Transverse colon (tissue), 4 donors: ENCODE measurements around the gene TOMM6. TPM values are rescaled to one million over a fixed set of nuclear protein-coding genes. Genes with fewer than 3 reads are reported as not detected.
"Not testable (repeated sequence)": the region's sequence is repeated elsewhere in the genome, so short reads cannot be mapped to it uniquely, and the experiment has no call there.

ENCODE experiments used
- DNase-seq: peaks from one replicate; pipeline ENCODE4 v3.0.0-alpha.2; 2019
- H3K27ac ChIP-seq, 4 donors: fragments of 200-600 bp; sonication (generic); 2 replicates each; pipeline ENCODE4 v1.5.1; 2016 to 2018; ENCODE audit warnings: inconsistent platforms in 4 of 4
- H3K27me3 ChIP-seq: fragments of 200-600 bp; sonication (generic); 2 replicates; pipeline ENCODE4 v1.5.1; 2017; ENCODE audit warnings: inconsistent platforms
- H3K36me3 ChIP-seq, 4 donors: fragments of 200-600 bp; sonication (generic); 2 replicates each; pipeline ENCODE4 v1.5.1; 2017 to 2019; ENCODE audit warnings: inconsistent platforms in 4 of 4
- H3K4me1 ChIP-seq, 4 donors: fragments of 200-600 bp; sonication (generic); 2 replicates each; pipeline ENCODE4 v1.5.1; 2017 to 2020; ENCODE audit warnings: inconsistent platforms in 4 of 4
- H3K4me3 ChIP-seq, 4 donors: fragments of 200-600 bp; sonication (generic); 1 replicate in 1 of 4; 2 replicates in 3 of 4; pipeline versions ENCODE4 v1.5.1 to v1.6.1; 2017 to 2019; ENCODE audit warnings: inconsistent platforms in 4 of 4
- H3K9me3 ChIP-seq, 2 donors: fragments of 200-600 bp; sonication (generic); 2 replicates each; pipeline ENCODE4 v1.5.1; 2017 to 2019; ENCODE audit warnings: inconsistent platforms in 2 of 2
- EP300 ChIP-seq: sonication (generic); formaldehyde crosslinking; IDR thresholded peaks from one replicate; pipeline ENCODE4 v1.6.1; 2017; ENCODE audit warnings: antibody characterized with exemption, low read depth
- POLR2A ChIP-seq: fragments of 450-650 bp; IDR thresholded peaks from one replicate; pipeline ENCODE4 v1.6.1; 2016; ENCODE audit warnings: antibody characterized with exemption, mild to moderate bottlenecking, moderate library complexity
- POLR2AphosphoS5 ChIP-seq, 3 donors: sonication (generic); formaldehyde crosslinking; IDR thresholded peaks; one replicate each; pipeline ENCODE4 v1.6.1; 2016; ENCODE audit warnings: antibody characterized with exemption in 3 of 3
- WGBS, 2 donors: methylation state at CpG; one replicate each; pipeline ENCODE4 v1.1.5; 2018; ENCODE audit warnings: low coverage in 1 of 2; 5-methylcytosine and 5-hydroxymethylcytosine counted together
- in situ Hi-C, 4 donors: fragments of 200-750 bp; cut with MboI; loops; one replicate each; pipeline versions ENCODE4 v1.15.0 to v1.15.1; 2017; ENCODE audit warnings: low sequenced_read_pairs in 3 of 4, low pct_ligation_motif_present in 1 of 4, low pct_unique_long_range_greater_than_20kb in 1 of 4
- intact Hi-C: fragments of 100-400 bp; cut with DNase I; formaldehyde crosslinking; loops from one replicate; pipeline ENCODE4 v1.15.1; 2023; ENCODE audit warnings: low total_unique reads
- total RNA-seq, 4 donors: library from RNA; depleted of rRNA; stranded (reverse); fragments of >200 nt; gene quantifications; one replicate each; pipeline ENCODE4 v1.1.0, GENCODE V29; 2016
- TF ChIP-seq, protein P1 (sequence below), 5 experiments: fragments of 200-600 bp in 3 of 5; fragments of 450-650 bp in 2 of 5; sonication (generic) in 3 of 5; IDR thresholded peaks; 1 replicate in 2 of 5; 2 replicates in 3 of 5; pipeline ENCODE4 v1.5.1; 2016 to 2017; ENCODE audit warnings: antibody characterized with exemption in 5 of 5, inconsistent platforms in 3 of 5, mild to moderate bottlenecking in 2 of 5, moderate library complexity in 1 of 5

Gene TOMM6
- total RNA-seq, 4 donors from 2014 or later: 24.1 to 93.1 (median 85.6) TPM

DNA sequence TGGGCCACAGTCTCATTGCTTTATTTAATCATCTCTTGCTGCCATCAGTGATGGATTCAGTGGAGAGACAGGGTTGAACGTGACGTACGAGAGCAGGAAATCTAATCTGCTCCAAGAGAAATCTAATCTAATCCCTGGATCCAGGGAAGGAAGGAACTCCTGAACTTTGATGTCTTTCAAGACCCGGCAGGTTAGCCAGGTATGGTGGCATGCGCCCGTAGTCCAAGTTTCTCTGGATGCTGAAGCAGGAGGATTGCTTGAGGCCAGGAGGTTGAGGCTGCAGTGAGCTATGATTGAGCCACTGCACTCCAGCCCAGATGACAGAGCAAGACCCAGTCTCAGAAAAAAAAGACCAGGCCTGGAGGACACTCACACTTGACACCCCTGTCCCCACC lies 28.9 kb upstream of the TOMM6 start:
- intact Hi-C loops (no loop called here), in situ Hi-C loops (no loop called here)
- H3K27ac ChIP-seq: no peak overlapping the region
- no peaks in the 10 kb centered on the region for H3K27me3 ChIP-seq
- H3K36me3 ChIP-seq: no peaks in the 10 kb centered on the region
- TF ChIP-seq POLR2AphosphoS5 (IDR thresholded peaks at IDR 0.05) (no peak), EP300 (no peak), POLR2A (no peak)
- TF ChIP-seq, protein P1, sequence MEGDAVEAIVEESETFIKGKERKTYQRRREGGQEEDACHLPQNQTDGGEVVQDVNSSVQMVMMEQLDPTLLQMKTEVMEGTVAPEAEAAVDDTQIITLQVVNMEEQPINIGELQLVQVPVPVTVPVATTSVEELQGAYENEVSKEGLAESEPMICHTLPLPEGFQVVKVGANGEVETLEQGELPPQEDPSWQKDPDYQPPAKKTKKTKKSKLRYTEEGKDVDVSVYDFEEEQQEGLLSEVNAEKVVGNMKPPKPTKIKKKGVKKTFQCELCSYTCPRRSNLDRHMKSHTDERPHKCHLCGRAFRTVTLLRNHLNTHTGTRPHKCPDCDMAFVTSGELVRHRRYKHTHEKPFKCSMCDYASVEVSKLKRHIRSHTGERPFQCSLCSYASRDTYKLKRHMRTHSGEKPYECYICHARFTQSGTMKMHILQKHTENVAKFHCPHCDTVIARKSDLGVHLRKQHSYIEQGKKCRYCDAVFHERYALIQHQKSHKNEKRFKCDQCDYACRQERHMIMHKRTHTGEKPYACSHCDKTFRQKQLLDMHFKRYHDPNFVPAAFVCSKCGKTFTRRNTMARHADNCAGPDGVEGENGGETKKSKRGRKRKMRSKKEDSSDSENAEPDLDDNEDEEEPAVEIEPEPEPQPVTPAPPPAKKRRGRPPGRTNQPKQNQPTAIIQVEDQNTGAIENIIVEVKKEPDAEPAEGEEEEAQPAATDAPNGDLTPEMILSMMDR (IDR thresholded peaks at IDR 0.05): no peak
- no peak overlapping the region for H3K4me3 ChIP-seq
- no peak for DNase-seq
- H3K9me3 ChIP-seq: no peaks in the 10 kb centered on the region
- no peaks in the 10 kb centered on the region for H3K4me1 ChIP-seq
- WGBS, 2 donors: 88% methylated on average over 6 of the region's 6 CpGs; no CpG with 5 or more reads in 1 of the 2 donors

DNA sequence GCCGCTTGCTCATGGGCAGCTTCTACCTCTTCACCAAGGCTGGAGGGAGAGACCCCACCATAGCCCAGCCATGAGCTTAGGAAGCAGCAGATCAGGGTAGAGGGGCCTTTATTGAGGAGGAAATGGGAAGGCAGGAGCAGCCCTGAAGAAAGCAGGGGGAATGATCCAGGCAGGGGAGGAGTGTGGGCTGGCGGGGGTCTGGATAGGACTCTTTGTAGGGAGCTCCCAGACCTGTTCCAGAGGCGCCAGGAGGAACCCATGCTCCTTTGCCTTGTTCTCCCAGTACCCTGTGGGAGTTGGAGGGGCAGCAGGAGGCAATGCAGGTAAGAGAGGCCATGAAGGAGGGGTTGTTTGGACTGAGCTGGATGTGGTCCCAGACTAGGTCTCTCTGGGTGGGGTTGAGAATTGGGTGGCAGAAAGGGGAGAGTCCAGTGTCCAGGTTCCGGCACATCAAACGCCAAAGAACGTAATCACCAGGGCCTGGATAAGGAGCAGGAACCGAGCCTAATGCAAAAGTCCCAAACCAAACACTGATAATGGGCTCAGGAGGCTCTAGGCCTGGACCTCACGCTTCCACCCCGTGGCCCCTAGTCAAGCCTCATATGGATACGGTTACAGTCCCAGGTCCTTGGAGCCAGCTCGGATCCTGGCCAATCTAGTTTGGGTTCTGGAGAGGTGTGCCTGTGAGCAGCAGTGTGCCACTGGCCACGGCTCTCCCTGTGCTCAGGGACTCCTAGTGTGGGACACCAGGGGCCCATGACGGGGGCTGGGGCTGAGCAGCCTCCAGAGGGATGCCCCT lies 28.2 kb upstream of the TOMM6 start:
- no peak for DNase-seq

DNA sequence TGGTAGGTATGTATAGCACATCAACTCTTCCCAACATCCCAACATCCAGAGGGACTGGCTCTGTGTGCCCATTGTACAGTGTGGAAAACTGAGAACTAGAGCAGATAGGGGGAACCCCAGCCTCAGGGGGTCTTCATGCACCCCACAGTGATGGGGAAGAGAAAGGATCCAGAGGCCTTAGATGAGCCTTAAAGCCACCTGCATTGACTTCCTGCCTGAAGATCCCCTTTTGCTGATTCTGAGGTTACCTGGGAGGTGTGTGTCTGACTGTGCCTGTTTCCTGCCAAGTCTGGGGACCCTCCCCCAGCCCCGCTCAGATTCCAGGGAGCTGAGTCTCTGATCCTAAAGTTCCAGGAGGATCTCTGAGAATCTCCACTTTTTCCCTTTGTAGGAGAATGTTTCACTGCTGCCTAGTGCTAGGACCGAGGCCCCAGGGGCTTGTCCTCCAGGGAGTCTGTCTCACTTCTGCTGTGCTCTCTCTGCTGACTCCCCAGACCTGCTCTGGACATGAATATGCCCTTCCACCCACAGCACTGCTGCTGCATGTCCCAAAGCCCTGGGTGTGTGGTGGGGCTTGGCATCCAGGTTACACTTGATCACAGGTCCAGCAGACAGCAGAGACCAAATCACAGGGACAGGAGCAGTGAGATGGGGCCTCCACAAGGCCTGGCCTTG lies 27.5 kb upstream of the TOMM6 start:
- Histone ChIP-seq H3K4me3 (no peak overlapping the region), H3K27ac (no peak overlapping the region), H3K9me3 (no peaks in the 10 kb centered on the region), H3K36me3 (no peaks in the 10 kb centered on the region), H3K27me3 (no peaks in the 10 kb centered on the region), H3K4me1 (no peaks in the 10 kb centered on the region)
- no peak for DNase-seq
- in situ Hi-C loops (no loop called here), intact Hi-C loops (no loop called here)
- TF ChIP-seq POLR2AphosphoS5 (IDR thresholded peaks at IDR 0.05): no peak
- no peak for TF ChIP-seq POLR2A
- no peak for TF ChIP-seq EP300
- TF ChIP-seq, protein P1 (IDR thresholded peaks at IDR 0.05): no peak
- 88% methylated on average over 2 of the region's 2 CpGs; no CpG with 5 or more reads in 1 of the 2 donors for WGBS, 2 donors

More for the DNA sequence above, 28.2 kb upstream of the TOMM6 start:
- TF ChIP-seq POLR2A: no peak
- TF ChIP-seq, protein P1 (IDR thresholded peaks at IDR 0.05): no peak
- TF ChIP-seq EP300: no peak
- TF ChIP-seq POLR2AphosphoS5 (IDR thresholded peaks at IDR 0.05): no peak
- Histone ChIP-seq H3K9me3 (no peaks in the 10 kb centered on the region), H3K4me1 (no peaks in the 10 kb centered on the region), H3K27ac (no peak overlapping the region), H3K4me3 (no peak overlapping the region), H3K36me3 (no peaks in the 10 kb centered on the region), H3K27me3 (no peaks in the 10 kb centered on the region)
- 87% methylated on average over 11 of the region's 13 CpGs; no CpG with 5 or more reads in 1 of the 2 donors for WGBS, 2 donors
- in situ Hi-C loops (no loop called here), intact Hi-C loops (no loop called here)

DNA sequence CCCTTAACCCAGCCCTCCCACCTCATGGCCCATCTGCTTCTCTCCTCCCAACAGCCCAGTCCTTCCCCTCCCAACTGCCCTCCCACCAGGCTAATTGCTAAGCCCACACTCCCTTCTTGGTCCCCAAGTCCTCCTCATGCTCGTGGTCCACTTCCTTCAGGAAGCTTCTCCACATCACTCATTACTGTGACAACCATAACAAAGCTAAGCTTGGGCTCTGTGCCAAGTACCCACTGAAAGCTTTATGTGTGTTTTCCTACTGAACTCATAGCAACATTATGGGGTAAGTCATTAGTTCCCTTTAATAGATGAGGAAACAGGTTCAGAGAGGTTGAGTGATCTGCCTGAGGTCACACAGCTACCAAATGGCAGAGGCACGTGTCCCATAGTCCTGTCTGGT lies 24.0 kb upstream of the TOMM6 start:
- intact Hi-C loops: no loop called here
- no peaks in the 10 kb centered on the region for H3K27me3 ChIP-seq
- in situ Hi-C loops: no loop called here
- DNase-seq: no peak
- H3K27ac ChIP-seq: no peak overlapping the region
- no peak overlapping the region for H3K4me3 ChIP-seq
- WGBS, 2 donors: 36 to 50% methylated on average over 1 to 2 of the region's 2 CpGs
- H3K9me3 ChIP-seq: no peaks in the 10 kb centered on the region
- peaks cover 0 to 8% (median 0%) of the 10 kb centered on the region in 4 donors for H3K4me1 ChIP-seq
- H3K36me3 ChIP-seq: no peaks in the 10 kb centered on the region
- TF ChIP-seq, protein P1 (IDR thresholded peaks at IDR 0.05): no peak
- TF ChIP-seq POLR2A: no peak
- no peak for TF ChIP-seq EP300
- TF ChIP-seq POLR2AphosphoS5 (IDR thresholded peaks at IDR 0.05): no peak

DNA sequence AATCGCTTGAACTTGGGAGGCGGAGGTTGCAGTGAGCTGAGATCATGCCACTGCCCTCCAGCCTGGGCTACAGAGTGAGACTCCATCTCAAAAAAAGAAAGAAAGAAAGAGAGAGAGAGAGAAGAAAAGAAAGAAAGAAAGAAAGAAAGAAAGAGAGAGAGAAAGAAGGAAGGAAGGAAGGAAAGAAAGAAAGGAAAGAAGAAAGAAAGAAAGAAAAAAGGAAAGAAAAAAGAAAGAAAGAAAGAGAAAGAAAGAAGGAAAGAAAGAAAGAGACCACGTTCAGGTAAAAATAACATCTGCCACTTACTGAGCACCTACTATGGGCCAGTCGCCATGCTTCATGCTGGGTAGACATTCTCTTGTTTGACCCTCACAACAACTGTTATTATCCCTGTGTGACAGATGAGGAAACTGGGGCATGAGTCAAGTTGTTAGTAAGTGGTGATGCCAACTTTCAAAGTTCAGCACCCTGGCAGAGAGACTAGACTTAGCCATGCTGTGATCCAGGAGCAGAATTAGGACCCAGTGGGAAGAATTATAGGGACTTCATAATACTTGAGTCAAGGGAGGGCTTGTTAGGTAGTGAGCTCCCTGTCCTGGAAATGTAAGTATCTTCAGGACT lies 21.3 kb upstream of the TOMM6 start:
- H3K36me3 ChIP-seq, H3K27ac ChIP-seq, H3K27me3 ChIP-seq, H3K4me3 ChIP-seq, H3K9me3 ChIP-seq, in situ Hi-C loops, DNase-seq, intact Hi-C loops: not testable (repeated sequence)
- peaks cover 0 to 13% (median 6%) of the 10 kb centered on the region in 4 donors for H3K4me1 ChIP-seq
- 94 to 100% methylated on average over 1 to 4 of the region's 4 CpGs for WGBS, 2 donors
